ENCODE measurements around the gene CDH13.

The CDH13 gene

DNA sequence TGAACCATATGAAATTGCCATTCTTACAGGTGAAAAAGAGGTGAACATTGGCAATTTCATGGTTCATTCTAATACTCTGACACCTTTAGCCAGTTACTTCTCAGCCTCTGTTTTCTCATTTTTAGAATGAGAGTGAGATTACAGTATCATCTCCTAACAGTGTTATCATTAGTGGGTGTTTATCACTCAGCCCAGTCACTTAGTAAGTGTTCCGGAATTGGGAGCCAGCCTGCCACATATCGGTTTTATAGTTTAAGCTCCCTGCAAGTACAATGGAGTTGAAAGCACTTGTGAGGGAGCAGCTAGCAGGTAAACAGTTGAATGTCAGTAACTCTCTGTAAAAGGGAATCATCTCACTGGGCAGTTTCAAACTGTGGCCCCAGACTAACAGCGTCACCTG is 597.9 kb downstream of the CDH13 start:
- no peak for DNase-seq
- TF ChIP-seq, protein P1, sequence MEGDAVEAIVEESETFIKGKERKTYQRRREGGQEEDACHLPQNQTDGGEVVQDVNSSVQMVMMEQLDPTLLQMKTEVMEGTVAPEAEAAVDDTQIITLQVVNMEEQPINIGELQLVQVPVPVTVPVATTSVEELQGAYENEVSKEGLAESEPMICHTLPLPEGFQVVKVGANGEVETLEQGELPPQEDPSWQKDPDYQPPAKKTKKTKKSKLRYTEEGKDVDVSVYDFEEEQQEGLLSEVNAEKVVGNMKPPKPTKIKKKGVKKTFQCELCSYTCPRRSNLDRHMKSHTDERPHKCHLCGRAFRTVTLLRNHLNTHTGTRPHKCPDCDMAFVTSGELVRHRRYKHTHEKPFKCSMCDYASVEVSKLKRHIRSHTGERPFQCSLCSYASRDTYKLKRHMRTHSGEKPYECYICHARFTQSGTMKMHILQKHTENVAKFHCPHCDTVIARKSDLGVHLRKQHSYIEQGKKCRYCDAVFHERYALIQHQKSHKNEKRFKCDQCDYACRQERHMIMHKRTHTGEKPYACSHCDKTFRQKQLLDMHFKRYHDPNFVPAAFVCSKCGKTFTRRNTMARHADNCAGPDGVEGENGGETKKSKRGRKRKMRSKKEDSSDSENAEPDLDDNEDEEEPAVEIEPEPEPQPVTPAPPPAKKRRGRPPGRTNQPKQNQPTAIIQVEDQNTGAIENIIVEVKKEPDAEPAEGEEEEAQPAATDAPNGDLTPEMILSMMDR (IDR thresholded peaks at IDR 0.05; ENCODE audit: low read depth, low read length) = no peak
- H3K27me3 ChIP-seq (ENCODE audit: insufficient read depth, low read depth, severe bottlenecking) = no peaks in the 10 kb centered on the region
- H3K4me3 ChIP-seq (ENCODE audit: low read depth, low read length) = no peak overlapping the region
- H3K36me3 ChIP-seq = no peaks in the 10 kb centered on the region
- no peak overlapping the region for H3K27ac ChIP-seq
- no peaks in the 10 kb centered on the region for H3K9me3 ChIP-seq (ENCODE audit: severe bottlenecking)

DNA sequence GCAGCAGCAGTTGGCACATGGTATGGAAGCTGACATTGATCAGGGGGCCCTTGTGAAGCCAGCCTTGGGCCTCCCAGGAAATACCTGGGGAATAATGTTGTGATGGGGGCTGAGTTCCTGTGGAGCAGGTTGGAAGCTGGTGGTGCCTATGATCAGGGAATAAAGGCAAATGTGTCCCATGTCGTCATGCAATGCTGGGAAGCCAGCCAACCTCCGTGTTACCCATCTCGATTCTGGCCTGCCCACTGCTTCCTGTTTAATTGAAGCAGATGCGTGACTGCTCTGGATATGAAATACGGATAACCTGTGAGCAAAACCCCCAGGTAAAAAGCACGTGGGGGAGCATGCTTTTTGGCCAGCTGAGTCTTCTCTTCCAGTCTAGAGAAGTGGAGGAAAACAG is 600.6 kb downstream of the CDH13 start:
- TF ChIP-seq, protein P1 (IDR thresholded peaks at IDR 0.05; ENCODE audit: low read depth, low read length) = no peak
- Histone ChIP-seq H3K4me3 (ENCODE audit: low read depth, low read length) (no peak overlapping the region), H3K27ac (no peak overlapping the region), H3K36me3 (no peaks in the 10 kb centered on the region), H3K27me3 (ENCODE audit: insufficient read depth, low read depth, severe bottlenecking) (no peaks in the 10 kb centered on the region), H3K9me3 (ENCODE audit: severe bottlenecking) (no peaks in the 10 kb centered on the region)
- no peak for DNase-seq

DNA sequence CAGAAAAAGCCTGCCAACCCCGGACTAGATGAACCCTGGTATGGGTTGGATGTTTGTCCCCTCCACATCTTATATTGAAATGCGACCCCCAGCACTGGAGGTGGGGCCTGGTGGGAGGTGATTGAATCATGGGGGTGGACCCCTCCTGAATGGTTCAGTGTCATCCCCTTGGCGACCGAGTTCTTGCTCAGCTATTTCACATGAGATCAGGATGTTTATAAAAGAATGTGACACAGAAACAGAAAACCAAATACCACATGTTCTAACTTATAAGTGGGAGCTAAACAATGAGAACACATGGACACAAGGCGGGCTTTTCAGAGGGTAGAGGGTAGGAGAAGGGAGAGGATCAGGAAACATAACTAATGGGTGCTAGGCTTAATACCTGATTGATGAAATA is 605.0 kb downstream of the CDH13 start:
- no peak for DNase-seq
- no peaks in the 10 kb centered on the region for H3K27me3 ChIP-seq (ENCODE audit: insufficient read depth, low read depth, severe bottlenecking)
- TF ChIP-seq, protein P1 (IDR thresholded peaks at IDR 0.05; ENCODE audit: low read depth, low read length) = no peak
- no peaks in the 10 kb centered on the region for H3K9me3 ChIP-seq (ENCODE audit: severe bottlenecking)
- no peaks in the 10 kb centered on the region for H3K36me3 ChIP-seq
- H3K27ac ChIP-seq = no peak overlapping the region
- no peak overlapping the region for H3K4me3 ChIP-seq (ENCODE audit: low read depth, low read length)

DNA sequence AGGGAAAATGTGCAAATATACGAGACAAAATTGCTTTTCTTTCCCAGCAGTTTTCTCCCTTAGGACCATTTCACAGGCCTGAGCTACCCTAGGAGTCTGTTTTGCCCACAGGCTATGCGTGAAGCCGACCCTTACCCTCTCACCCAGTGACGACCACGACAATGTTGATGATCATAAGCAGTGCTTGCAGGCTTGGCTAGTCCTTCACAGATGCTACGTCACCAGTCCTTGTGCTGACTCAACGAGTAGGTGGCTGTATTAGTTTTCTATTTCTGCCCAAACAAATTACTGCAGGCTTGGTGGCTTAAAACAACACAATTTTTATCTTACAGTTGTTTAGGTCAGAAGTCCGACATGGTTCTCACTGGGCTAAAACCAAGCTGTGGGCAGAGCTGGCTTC is 606.4 kb downstream of the CDH13 start:
- no peaks in the 10 kb centered on the region for H3K36me3 ChIP-seq
- no peak overlapping the region for H3K4me3 ChIP-seq (ENCODE audit: low read depth, low read length)
- TF ChIP-seq, protein P1 (IDR thresholded peaks at IDR 0.05; ENCODE audit: low read depth, low read length) = no peak
- H3K9me3 ChIP-seq (ENCODE audit: severe bottlenecking) = no peaks in the 10 kb centered on the region
- H3K27me3 ChIP-seq (ENCODE audit: insufficient read depth, low read depth, severe bottlenecking) = no peaks in the 10 kb centered on the region
- H3K27ac ChIP-seq = no peak overlapping the region
- DNase-seq = no peak

DNA sequence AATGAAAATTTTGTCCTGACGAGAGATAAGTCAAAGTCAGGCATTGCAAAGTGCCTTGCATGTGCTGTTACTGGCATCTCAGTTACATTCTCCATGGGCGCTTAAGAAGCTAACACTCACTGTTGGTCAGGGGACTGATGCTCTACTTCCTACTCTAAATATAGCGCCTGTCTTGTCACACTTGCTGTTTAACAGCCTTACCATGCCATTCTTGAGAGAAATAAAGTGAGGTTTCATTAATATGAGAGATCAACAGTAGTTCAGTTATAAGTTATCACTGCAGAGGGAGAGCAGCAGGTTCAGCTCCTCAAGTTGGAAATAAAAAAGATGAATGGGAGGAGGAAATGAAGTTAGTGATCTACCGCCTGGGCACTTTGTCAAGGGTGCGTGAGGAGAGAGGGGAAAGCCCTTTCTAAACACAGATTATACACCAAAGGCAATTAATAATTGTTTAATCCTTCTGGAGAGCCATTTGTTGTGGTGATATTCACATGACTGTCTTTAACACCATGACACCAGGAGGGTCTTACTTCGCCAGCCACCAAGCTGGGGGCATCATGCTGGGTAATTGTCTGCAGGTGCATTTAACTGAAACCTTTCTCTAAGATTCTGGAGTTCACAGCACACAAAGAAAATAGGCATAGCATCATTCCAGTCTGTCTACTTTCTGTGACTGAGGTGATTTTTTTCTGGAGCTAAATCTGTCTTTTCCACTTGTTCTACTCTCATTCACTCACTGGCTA is 612.4 kb downstream of the CDH13 start:
- DNase-seq = no peak
- H3K4me3 ChIP-seq (ENCODE audit: low read depth, low read length) = no peak overlapping the region
- TF ChIP-seq, protein P1 (IDR thresholded peaks at IDR 0.05; ENCODE audit: low read depth, low read length) = no peak

DNA sequence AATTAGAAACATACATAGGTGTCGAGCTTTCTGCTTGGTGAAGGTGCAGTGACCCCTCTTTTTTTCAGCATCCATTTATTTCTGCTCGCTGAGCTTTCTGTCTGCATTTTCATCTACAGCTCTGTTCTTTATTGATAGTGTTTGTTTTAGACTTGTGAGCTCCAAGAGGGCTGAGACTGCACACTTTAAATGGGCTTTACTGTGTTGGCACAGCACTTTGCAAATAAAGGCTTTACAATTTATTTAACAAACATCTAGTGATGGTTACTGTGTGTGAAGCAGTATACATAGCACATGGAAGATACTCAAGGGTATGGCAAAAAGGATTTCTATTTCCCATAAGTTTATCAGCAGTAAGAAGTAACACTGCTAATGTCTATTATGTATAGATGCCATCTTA is 617.3 kb downstream of the CDH13 start:
- no peak for DNase-seq
- no peaks in the 10 kb centered on the region for H3K36me3 ChIP-seq
- H3K4me3 ChIP-seq (ENCODE audit: low read depth, low read length) = no peak overlapping the region
- TF ChIP-seq, protein P1 (IDR thresholded peaks at IDR 0.05; ENCODE audit: low read depth, low read length) = no peak
- H3K27ac ChIP-seq = no peak overlapping the region
- no peaks in the 10 kb centered on the region for H3K27me3 ChIP-seq (ENCODE audit: insufficient read depth, low read depth, severe bottlenecking)
- no peaks in the 10 kb centered on the region for H3K9me3 ChIP-seq (ENCODE audit: severe bottlenecking)

More for the DNA sequence above, 612.4 kb downstream of the CDH13 start:
- Histone ChIP-seq H3K36me3 (no peaks in the 10 kb centered on the region), H3K27ac (no peak overlapping the region), H3K27me3 (ENCODE audit: insufficient read depth, low read depth, severe bottlenecking) (no peaks in the 10 kb centered on the region), H3K9me3 (ENCODE audit: severe bottlenecking) (no peaks in the 10 kb centered on the region)
